ENCODE measurements around the gene USP17L24.
"Not testable (repeated sequence)": the region's sequence is repeated elsewhere in the genome, so short reads cannot be mapped to it uniquely, and the experiment has no call there.

- TF ChIP-seq CTCF (IDR thresholded peaks at IDR 0.05; ENCODE audit: low read length); EZH2 (IDR thresholded peaks at IDR 0.05; ENCODE audit: borderline replicate concordance, low read length): not testable (repeated sequence)
Measured at GRCh38 chr4:9362829-9363228, 37.9 kb downstream of the USP17L24 start, which contains the start of gene USP17L30.
